ENCODE data around the gene TGFBR3.

DNA sequence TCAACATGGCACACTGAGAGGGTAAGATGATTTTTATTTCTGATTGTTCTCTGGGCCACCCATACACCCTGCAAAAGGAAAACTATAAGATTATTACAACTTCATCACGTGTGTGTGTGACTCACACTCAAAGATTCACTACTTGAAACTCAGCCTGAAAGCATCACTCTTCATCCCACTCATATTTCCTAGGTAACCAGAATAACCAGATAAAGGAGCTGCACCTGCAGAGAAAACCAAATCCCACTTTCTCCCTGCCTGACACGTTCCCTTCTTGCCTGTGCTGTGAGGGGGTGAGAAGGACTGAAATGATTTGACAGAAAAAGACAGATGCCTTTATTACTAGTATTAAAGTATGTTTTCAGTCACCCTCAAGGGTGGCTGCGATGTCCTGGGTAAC is 131.6 kb downstream of the TGFBR3 start:
- TF ChIP-seq, protein P1, sequence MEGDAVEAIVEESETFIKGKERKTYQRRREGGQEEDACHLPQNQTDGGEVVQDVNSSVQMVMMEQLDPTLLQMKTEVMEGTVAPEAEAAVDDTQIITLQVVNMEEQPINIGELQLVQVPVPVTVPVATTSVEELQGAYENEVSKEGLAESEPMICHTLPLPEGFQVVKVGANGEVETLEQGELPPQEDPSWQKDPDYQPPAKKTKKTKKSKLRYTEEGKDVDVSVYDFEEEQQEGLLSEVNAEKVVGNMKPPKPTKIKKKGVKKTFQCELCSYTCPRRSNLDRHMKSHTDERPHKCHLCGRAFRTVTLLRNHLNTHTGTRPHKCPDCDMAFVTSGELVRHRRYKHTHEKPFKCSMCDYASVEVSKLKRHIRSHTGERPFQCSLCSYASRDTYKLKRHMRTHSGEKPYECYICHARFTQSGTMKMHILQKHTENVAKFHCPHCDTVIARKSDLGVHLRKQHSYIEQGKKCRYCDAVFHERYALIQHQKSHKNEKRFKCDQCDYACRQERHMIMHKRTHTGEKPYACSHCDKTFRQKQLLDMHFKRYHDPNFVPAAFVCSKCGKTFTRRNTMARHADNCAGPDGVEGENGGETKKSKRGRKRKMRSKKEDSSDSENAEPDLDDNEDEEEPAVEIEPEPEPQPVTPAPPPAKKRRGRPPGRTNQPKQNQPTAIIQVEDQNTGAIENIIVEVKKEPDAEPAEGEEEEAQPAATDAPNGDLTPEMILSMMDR (IDR thresholded peaks at IDR 0.05 in 4 of 5, conservative IDR thresholded peaks at IDR 0.05 in 1 of 5) = no peak
- no peak for TF ChIP-seq POLR2A (IDR thresholded peaks at IDR 0.05)

Measured in gastrocnemius medialis (tissue), 4 donors.